GM19372 (cell line): ENCODE results near the gene HMGCS2.
"Not testable (repeated sequence)": the region's sequence is repeated elsewhere in the genome, so short reads cannot be mapped to it uniquely, and the experiment has no call there.

Source experiments
- ATAC-seq: cut with Tn5 transposase; IDR thresholded peaks from one replicate; pipeline ENCODE4 v1.9.1; 2021; ENCODE audit warnings: mild to moderate bottlenecking, low read depth, moderate library complexity; ENCODE audit not compliant: unreplicated experiment

Gene HMGCS2

GRCh38 chr1:119790451-119791198 lies 21.9 kb upstream of the HMGCS2 start:
- ATAC-seq: no peak

- ATAC-seq: no peak
These were observed 19.1 kb upstream of the HMGCS2 start for GRCh38 chr1:119787776-119788175.

- not testable (repeated sequence) for ATAC-seq
These were observed 17.9 kb upstream of the HMGCS2 start for GRCh38 chr1:119786473-119787050.

GRCh38 chr1:119786046-119786445 lies 17.3 kb upstream of the HMGCS2 start:
- not testable (repeated sequence) for ATAC-seq

GRCh38 chr1:119784191-119784781 lies 15.6 kb upstream of the HMGCS2 start:
- ATAC-seq: no peak

GRCh38 chr1:119783354-119784185 lies 14.9 kb upstream of the HMGCS2 start:
- ATAC-seq: no peak

GRCh38 chr1:119782631-119783325 lies 14.1 kb upstream of the HMGCS2 start:
- ATAC-seq: no peak

GRCh38 chr1:119781434-119782210 lies 12.9 kb upstream of the HMGCS2 start:
- no peak for ATAC-seq

GRCh38 chr1:119779869-119780356 lies 11.2 kb upstream of the HMGCS2 start:
- ATAC-seq: no peak

- no peak for ATAC-seq
These were observed 10.3 kb upstream of the HMGCS2 start for GRCh38 chr1:119778886-119779560.

GRCh38 chr1:119778359-119778758 lies 9.7 kb upstream of the HMGCS2 start:
- no peak for ATAC-seq

- ATAC-seq: no peak
These were observed 6.2 kb upstream of the HMGCS2 start for GRCh38 chr1:119774746-119775490.

GRCh38 chr1:119773711-119774241 lies 5.1 kb upstream of the HMGCS2 start:
- no peak for ATAC-seq

- ATAC-seq: no peak
These were observed 3.6 kb upstream of the HMGCS2 start for GRCh38 chr1:119772298-119772697.

GRCh38 chr1:119771770-119772169 lies 3.1 kb upstream of the HMGCS2 start:
- ATAC-seq: no peak

GRCh38 chr1:119771016-119771415 lies 2.3 kb upstream of the HMGCS2 start:
- no peak for ATAC-seq

- no peak for ATAC-seq
These were observed 1.2 kb downstream of the HMGCS2 start for GRCh38 chr1:119767486-119767885.

- ATAC-seq: no peak
These were observed 2.3 kb downstream of the HMGCS2 start for GRCh38 chr1:119766374-119766794.
